Measurements from ENCODE around the gene CCDC134.
"Not testable (repeated sequence)": the region's sequence is repeated elsewhere in the genome, so short reads cannot be mapped to it uniquely, and the experiment has no call there.

Gene CCDC134

DNA sequence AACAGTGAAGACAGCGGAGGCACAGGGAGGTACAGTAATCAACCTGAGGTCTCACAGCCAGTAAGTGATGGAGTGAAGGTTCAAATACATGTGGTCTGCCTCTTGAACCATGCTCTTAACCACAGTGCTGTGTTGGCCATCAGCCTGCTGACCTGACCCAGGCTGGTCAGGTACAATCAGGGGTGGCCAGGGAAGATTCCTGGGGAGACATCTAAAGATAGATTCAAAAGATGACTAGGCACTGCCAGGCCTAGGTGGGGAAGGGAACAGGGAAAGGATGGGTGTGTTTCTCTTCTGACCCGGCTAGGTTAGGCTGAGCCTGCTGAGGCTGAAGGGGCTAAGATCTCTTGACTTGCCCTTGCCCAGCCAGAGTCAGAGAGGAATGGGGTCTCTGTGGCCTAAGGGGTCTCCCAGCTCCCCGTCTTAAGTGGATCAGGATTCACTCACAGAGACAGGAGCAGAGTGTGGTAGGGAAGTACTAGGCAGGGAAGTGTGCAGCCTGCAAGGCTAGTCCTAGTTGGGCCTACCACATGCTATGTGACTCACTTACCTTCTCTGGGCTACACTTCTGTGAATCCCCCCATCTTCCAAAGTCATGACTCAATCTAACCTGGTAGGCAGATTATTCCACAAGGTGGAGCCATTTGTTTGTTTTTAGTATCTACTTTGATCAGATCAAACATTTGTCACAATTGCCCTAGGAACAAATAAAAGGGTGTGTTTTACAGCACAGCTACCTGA lies 22.0 kb downstream of the CCDC134 start:
- no peak for DNase-seq (ENCODE audit: low read depth, low spot score)

DNA sequence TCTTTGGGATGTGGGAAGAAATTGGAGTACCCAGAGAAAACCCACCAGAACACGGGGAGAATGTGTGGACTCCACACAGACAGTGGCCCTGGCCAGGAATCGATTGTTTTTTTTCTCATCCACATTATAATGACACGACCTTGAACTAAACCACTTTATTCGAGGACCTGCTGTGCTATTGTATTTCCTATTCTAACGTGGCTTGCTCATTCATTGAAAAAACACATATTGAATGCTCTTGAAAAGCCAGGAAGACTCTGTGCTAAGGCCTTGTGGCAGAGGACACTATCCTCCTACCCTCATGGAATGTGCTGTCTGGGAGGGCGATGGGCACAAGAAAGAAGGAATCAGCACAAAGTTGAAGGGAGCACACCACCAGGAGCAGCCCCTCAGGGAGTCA lies 23.3 kb downstream of the CCDC134 start:
- DNase-seq (ENCODE audit: low read depth, low spot score) = no peak

DNA sequence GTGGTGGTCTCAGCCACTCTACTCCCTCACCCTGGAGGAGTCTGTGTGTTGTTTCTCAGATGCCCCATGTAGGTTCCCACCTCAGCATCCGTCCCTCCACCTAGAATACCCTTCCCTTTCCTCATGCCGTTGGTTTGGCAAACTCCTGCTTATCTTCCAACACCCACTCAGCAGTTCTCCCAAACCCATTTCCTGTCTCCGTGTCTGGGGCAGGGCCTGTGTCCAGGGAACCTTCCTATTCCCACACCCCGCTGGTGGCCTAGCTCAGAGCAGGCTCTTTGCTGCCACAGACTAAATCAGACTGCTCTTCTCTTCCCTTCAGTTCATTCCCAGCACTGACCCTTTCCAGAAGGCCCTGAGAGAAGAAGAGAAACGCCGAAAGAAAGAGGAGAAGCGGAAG lies 24.9 kb downstream of the CCDC134 start:
- DNase-seq (ENCODE audit: low read depth, low spot score) = no peak

DNA sequence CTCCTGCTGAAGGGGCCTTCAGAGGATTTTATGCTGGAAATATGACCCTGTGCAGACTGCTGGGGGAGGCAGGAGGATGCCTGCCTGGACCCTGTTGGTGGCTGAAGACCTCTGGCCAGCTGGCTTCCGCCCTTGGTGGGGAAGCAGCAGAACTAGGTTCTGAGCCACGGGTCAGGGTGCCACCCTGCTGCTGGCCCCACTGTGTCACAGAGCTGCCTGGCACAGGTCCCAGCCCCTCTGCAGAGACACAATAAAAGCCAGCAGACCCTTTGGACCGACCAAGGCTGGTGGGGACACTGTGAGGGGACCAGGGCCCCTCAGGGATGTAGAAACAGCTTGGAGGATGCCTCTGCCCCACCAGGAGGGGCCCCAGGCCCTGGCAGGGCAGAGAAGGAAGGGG lies 25.5 kb downstream of the CCDC134 start:
- no peak for DNase-seq (ENCODE audit: low read depth, low spot score)

DNA sequence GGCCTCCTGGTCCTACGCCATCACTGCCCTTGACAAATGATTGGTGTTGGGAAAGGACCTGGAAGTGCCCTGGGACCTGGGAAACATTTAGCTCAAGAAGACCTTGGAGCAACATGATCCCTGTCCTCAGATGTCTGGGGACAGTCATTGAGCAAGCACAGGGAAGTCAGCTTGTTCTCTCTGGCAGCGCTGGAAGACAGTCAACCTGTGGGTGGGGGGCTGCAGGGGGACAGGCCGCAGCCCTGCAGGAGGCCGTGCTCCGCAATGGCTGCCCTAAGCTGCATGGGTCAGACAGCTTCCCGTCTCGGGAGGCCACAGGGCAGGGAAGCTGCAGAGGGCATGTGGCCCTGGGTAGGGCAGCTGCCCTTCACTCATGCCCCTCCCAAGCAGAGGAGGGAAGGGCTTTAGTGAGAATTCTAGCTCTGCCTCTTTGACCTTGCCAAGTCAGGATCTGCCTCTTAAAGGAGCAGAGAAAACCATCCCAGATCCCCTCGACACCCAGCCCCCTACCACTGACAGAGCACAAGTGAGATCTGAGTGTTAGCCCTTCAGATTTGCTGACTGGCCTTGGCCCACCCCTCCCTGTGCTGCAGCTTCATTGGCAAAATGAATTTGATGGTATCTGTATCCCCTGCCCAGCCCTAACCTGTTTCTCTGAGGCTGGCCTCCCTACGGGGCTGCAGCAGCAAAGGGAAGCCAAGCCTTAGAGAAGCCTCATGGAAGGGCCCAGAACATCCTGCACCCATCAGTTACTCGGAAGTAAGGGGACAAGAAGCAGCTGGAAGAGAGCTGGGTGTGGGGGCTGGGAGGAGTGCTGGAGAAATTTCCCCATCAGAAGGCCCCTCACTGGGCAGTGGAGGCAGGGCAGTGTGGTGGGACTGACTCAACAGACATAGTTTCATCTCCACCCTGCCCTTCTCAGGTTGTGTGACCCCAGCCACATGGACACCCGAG lies 26.2 kb downstream of the CCDC134 start:
- no peak for DNase-seq (ENCODE audit: low read depth, low spot score)

DNA sequence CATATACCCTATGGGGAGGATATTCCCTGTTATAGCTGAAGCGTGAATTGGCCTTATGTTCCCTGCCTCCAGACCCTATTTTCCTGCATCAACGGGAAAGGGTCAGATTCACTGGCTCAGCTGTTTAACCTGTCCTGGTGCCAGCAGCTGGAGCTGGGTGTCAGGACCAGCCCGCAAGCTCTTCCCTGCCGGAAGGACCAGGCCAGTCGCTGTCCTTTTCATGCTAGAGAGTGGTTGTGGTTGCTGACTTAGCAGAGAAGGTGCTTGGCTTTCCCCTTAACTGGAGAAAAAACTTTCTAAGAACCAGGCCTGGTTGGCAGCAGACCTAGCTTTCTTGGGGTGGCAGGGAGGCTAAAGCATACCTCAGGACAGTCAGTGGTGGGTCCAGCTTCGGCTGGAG lies 27.2 kb downstream of the CCDC134 start:
- DNase-seq (ENCODE audit: low read depth, low spot score) = no peak

DNA sequence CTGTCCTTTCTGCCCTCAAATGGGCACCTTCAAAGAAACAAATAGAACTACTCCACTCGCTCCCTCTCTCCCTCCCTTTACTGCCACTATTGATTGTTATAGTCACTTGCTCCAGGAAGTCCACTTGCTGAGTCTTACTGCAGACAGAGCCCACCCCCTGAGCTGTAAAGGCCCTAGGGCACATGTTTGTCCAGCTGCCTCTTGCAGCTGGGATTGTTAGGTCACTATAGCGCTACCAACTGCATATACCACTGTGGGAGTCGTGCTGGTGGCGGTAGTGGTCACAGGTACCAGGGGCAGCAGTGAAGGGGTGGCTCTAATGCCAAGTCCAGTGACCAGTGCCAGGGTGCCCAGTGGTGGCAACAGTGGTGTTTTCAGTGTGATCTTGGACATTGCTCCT lies 28.0 kb downstream of the CCDC134 start:
- DNase-seq (ENCODE audit: low read depth, low spot score) = no peak

DNA sequence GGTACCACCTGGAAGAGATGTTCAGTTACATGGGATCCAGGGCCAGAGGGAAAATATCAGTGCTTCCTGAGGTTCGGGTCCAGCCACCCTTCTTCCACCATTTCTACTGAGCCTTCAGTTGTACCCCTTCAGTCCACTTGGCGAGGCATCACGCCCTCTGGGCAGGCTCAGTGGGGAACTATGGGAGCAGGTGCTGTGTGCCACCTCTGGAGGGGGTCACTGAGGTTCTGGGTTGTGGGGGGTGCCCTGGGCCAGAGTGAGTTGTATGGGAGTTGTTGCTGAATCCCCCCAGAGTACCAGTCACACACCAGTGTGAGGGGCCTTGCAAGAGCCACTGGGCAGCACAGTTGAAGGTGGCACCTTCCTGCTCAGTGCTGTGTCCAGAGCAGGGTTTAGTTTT lies 29.7 kb downstream of the CCDC134 start:
- DNase-seq (ENCODE audit: low read depth, low spot score) = no peak

DNA sequence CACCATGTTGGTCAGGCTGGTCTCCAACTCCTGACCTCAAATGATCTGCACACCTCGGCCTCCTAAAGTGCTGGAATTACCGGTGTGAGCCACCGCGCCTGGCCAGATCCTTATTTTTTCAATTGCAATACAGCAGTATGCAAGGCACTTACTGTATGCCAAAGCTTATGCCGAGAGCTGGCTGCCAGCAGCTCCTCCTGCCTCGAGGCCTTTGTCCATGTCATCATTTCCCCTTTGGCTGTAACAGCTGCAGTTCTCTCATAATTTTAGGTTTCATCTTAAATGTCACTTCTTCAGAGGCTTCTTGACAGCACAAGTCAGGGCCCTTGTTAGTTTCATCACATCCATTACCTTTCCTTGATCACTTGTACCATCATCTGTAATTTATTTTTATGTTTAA lies 30.9 kb downstream of the CCDC134 start:
- no peak for DNase-seq (ENCODE audit: low read depth, low spot score)

DNA sequence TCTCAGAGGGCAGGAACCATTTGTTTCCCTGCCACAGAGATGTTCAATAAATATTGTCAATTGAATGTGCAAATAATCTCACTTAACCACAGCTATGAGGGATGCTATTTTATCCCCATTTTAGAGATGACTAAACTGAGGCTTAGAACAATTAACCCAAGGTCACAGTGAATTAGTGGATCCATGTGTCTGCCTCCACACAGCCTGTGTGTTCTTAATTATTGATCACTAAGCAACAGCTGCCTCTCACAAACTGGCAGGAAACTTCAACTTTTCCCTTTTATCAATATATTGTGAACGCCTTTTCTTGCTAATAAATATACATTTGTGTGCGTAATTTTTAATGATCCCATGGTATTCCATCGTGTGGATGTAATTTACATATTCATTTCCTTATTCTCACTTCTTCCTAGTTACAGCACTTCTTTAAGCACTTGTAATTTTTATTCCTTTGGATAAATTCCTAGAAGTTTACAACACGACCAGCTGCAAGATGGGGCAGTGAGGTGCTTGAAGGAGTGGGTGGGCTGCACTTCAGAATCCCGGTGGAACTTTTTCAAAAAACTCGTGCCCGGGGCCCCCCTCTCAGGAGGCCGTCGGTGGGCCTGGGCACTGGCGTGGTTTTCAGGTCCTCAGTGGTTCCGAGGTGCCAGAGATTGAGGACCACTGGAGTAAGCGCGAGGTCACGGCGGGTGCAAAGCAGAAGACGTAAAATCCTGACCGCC lies 31.5 kb downstream of the CCDC134 start:
- no peak for DNase-seq (ENCODE audit: low read depth, low spot score)

DNA sequence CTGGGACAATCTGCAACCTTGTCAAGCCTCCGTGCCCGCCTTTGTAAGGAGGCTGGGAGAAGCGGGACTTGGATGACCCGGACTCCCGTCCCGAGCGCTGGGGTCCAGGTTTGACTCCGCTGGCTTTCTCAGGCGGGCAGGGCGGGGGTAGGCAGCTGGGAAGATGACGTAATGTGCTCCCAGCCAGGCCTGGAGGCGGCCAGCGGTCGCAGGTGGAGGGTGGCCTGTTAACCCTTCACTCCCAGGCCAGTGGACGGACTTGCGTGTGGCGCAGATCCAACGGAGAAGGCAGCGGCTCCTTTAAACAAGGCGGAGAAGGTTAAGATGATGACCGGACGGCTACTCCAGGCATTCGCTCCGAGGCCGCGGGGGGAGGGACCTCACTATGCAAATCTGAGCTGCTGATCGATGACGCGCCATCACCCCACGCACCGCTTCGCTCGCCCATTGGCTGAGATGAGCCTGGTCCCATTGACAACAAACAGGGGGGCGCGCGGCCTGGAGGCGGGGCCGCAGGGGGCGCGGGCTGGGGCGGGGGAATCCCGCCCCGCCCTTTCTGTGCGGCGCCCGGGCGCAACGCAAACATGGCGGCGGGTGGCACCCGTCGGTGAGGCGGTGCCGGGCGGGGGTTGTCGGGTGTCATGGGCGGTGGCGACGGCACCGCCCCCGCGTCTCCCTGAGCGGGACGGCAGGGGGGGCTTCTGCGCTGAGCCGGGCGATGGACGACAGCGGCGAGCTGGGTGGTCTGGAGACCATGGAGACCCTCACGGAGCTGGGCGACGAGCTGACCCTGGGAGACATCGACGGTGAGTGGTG lies 32.3 kb downstream of the CCDC134 start, which contains the start of gene SREBF2:
TSS of gene SREBF2 (plus strand) at position 553 of the 816 bp plus-strand sequence. CDS start at position 719, 166 bp downstream.
- peak; percentile 99 for DNase-seq (ENCODE audit: low read depth, low spot score)

DNA sequence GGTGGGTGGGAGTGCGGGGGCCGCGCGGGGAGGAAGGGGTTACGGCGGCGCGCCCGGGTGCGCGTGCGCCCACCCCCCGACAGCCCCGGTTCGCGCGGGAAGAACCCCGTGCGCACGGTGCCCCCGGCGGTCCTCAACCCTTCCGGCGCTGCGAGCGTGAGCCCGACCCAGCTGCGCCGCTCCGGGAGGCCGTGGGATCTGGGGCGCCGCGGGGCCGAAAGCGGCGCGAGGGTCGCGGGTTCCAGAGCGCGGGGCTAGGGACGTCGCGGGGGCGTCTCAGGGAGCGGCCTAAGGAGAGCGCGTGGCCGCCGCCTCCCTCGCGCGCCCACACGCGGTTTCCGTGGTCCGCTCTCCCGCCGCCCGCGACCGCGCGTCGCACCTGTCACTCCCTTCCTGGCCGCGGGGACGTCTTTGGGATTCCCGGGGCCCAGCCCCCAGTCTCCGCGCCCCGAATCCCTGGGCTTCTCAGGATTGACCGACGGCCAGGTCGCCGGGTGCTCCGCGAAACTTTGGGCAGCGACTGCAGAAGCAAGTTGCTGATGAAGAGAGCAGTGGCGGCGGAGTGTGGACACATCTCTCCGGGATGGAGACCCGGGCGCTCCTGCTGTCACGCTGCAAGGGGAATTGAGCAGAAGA lies 33.0 kb downstream of the CCDC134 start:
- DNase-seq (ENCODE audit: low read depth, low spot score) = no peak

DNA sequence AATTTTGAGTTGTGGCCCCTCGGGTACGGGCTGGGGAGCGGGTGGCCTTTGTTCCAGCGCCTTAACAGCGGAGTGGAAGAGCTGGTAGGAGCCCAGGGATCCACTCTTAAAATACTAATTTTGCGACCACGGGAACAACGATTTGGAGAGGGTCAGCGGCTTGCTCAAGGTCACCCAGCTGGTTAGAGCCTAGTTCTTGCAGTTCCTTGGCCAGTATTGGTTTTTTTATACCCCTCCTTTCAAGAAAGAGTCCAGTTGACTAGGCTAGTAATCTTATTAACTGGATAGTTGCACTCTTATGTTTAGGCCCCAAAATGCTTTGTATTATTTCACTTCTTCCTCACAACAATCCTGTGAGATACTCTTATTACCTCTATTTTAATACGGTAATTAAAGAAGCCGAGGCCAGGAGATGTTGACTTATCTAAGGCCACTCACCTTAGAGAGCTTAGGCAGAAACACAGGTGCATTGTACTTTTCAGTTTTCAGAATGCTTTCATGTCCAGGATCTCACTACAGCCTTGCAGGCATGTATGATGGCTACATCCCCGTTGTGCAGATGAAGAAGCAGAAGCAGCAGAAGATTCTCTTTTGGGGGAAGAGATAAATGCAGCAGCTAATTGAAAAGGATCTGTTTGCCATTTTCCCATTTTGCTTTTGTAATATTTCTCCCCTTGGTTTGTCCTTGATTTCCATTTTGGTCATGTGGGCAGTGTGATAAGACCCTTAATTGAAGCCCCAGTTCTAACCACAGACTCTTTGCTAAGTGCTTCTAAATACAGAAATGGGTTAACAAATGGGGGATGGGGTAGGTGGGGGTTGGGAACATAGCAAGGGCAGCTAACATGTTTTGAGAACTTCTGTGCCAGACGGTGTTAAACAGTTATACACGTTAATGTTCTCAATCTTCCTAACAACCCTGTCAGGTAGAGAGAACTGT lies 33.8 kb downstream of the CCDC134 start:
- no peak for DNase-seq (ENCODE audit: low read depth, low spot score)

DNA sequence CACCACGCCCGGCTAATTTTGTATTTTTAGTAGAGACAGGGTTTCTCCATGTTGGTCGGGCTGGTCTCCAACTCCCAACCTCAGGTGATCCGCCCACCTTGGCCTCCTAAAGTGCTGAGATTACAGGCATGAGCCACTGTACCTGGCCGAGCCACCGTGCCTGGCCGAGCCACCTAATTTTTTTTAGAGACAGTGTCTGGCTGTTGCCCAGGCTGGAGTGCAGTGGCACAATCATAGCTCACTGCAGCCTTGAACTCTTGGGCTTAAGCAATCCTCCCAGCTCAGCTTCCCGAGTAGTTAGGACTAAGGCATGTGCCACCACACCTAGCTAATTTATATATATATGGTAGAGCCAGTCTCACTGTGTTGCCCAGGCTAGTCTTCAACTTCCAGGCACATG lies 35.0 kb downstream of the CCDC134 start:
- not testable (repeated sequence) for DNase-seq (ENCODE audit: low read depth, low spot score)

DNA sequence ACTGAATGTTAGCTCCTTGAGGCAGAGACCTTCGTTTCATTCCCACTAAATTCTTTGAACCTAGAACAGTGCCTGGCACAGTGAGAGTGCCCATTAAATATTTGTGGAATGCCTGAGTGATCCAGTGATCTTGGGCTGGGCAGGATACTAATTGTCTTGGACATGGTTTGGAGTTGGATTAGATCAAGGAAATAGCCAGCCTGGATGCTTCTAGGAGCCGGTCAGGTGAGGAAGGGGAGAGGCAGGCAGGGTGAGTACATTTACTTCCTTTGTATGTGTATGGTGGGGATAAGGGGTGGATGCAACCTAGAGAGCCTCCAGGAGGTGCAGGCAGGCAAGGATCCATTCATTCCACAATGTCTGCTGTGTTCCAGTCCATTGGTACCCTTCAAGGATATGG lies 36.1 kb downstream of the CCDC134 start:
- DNase-seq (ENCODE audit: low read depth, low spot score) = no peak

DNA sequence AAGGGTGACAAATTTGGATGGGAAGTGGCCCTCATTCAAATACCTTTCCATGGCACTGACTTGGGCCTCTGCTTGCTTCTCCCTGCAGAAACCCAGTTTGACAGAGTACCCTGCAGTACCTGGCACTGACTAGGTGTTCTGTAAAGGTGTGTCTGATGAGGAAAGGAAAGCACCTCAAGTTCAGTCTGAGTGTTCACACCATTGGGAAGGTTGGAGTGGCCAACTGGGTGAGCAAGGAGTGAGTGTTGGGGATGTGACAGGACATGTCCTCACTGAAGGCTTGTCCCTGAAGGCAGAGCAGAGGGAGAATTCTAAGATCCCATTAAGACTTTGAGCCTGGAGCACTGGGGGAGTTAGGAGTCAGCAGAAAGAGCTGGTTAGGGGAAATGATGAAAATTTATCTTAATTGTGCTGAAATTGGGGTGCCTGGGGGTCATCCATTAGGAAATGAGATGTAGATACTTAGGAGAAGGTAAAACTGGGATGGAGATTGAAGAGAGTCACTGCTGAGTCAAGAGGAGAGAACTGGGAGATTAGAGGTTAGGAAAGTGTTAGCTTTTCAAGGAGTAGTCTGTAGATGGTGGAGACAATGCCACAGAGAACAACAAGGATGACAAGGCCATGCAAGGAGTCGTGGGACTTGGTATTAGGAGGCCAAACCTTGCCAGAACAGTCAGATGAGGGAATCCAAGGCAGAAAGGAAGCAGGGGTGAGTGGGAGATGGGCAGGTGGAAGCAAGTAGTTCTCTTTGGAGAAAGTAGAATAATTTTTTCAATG lies 38.6 kb downstream of the CCDC134 start:
- no peak for DNase-seq (ENCODE audit: low read depth, low spot score)

DNA sequence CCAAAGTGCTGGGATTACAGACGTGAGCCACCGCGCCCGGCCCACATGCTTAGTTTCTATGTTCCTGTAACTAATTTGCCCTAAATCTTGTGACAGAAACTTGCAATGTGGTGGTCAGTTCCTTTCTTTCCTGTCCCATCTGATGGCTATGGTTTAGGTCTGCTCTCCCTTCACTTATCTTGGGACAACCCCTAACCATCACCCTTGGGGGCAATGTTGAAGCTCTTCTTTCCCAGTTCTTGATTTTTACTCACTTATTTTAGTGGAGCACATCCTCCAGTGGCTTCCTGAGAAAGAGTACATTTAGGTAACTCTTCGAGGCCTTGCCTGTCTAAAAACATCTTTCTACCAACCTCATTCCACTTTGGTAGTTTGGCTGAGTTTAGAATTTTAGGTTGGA lies 39.7 kb downstream of the CCDC134 start:
- DNase-seq (ENCODE audit: low read depth, low spot score) = no peak

DNA sequence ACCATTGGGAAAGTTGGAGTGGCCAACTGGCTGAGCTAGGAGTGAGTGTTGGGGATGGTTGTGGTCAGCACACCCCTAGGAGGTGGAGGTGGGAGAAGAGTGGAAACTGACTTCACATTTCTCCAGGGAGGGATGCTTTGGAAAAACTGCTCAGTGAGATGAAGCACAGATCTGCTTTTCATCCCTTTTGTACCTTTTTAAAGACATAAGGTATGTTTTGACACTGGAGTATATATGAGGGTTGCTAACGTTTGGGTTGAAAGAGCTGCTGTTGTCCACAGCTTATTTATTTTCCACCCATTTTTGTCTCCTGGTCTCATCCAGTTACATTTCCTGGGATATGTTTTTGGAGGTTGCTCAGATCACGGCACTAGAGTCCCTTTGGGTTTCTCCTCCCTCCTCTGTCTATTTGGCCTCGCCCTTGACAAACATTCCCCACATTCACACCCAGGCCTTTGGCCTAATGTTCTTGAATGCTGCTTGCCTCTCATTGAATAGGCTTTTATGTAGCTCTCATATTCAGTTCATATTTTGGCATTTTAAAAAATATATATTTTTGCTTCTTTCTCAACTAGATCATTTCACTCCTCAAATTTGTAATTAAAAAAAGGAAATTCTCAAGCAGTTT lies 40.7 kb downstream of the CCDC134 start:
- DNase-seq (ENCODE audit: low read depth, low spot score) = no peak
